ENCODE measurements around the gene ZNF652. TPM values are rescaled to one million over a fixed set of nuclear protein-coding genes. Genes with fewer than 3 reads are reported as not detected.
A peak's percentile ranks its signal among the peaks of the same experiment; 100 is the strongest.

Gene ZNF652
- total RNA-seq, 1 donor from 2014 or later, result 38.7 TPM

DNA sequence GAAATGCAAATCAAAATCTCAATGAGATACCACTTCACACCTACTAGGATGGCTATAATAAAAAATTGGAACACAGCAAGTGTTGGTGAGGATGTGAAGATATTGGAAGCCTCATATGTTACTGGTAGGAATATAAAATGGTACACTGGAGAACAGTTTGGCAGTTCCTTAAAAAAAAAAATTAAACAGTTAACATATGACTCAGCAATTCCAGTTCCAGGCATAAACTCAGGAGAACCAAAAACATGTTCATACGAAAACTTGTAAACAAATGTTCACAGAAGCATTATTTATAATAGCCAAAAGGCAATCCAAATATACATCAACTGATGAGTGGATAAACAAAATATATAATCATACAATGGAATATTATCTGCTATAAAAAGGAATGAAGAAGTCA, 28.2 kb downstream of the ZNF652 start:
- H3K9me3 Mint-ChIP-seq (ENCODE audit: unreplicated experiment), result no peaks in the 10 kb centered on the region
- H3K27ac Mint-ChIP-seq (ENCODE audit: unreplicated experiment), result peak overlapping the region; percentile 23
- no peak for DNase-seq (ENCODE audit: extremely low spot score, unreplicated experiment)
- no peaks in the 10 kb centered on the region for H3K27me3 Mint-ChIP-seq (ENCODE audit: unreplicated experiment)
- H3K36me3 Mint-ChIP-seq (ENCODE audit: unreplicated experiment), result no peaks in the 10 kb centered on the region
- no peak overlapping the region for H3K4me3 Mint-ChIP-seq (ENCODE audit: unreplicated experiment)
- TF ChIP-seq, protein P1, sequence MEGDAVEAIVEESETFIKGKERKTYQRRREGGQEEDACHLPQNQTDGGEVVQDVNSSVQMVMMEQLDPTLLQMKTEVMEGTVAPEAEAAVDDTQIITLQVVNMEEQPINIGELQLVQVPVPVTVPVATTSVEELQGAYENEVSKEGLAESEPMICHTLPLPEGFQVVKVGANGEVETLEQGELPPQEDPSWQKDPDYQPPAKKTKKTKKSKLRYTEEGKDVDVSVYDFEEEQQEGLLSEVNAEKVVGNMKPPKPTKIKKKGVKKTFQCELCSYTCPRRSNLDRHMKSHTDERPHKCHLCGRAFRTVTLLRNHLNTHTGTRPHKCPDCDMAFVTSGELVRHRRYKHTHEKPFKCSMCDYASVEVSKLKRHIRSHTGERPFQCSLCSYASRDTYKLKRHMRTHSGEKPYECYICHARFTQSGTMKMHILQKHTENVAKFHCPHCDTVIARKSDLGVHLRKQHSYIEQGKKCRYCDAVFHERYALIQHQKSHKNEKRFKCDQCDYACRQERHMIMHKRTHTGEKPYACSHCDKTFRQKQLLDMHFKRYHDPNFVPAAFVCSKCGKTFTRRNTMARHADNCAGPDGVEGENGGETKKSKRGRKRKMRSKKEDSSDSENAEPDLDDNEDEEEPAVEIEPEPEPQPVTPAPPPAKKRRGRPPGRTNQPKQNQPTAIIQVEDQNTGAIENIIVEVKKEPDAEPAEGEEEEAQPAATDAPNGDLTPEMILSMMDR (IDR thresholded peaks at IDR 0.05), result no peak
- H3K4me1 Mint-ChIP-seq (ENCODE audit: unreplicated experiment), result peaks cover 21% of the 10 kb centered on the region

DNA sequence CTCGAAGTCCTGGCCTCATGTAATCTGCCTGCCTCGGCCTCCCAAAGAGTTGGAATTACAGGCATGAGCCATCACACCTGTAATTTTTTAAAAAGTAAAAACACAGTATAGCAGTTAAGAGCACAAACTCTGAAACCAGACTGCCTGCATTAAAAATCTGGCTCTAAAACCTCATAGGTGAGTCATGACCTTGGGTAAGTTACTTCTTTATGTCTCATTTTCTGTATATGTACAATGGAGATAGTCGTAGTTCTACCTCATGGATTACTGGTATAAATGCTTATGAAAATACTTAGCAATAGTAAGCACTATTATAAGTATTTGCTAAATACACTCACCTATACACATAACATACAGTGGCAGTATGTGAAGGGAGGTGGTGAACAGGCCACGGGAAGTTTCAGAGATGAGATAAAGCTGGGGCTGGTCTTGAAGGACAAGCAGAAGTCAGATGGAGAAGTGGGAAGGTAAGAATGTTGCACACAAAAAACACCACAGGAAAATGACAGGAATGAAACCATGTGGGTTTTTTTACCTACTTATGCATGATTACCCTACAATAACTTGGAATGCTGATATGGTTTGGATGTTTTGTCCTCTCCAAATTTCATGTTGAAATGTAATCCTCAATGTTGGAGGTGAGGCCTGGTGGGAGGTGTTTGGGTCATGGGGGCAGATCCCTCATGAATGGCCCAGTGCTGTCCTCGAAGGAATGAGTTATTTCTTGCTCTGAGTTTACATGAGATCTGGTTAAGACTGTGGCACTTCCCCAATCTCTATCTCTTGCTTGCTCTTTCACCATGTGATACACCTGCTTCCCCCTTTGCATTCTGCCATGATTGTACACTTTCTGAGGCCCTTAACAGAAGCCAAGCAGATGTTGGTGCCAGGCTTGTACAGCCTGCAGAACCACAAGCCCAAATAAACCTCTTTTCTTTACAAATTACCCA, 33.9 kb downstream of the ZNF652 start:
- Mint-ChIP-seq H3K27me3 (ENCODE audit: unreplicated experiment) (no peaks in the 10 kb centered on the region), H3K36me3 (ENCODE audit: unreplicated experiment) (no peaks in the 10 kb centered on the region), H3K4me1 (ENCODE audit: unreplicated experiment) (peaks cover 3% of the 10 kb centered on the region), H3K9me3 (ENCODE audit: unreplicated experiment) (no peaks in the 10 kb centered on the region), H3K4me3 (ENCODE audit: unreplicated experiment) (no peak overlapping the region), H3K27ac (ENCODE audit: unreplicated experiment) (no peak overlapping the region)
- DNase-seq (ENCODE audit: extremely low spot score, unreplicated experiment), result no peak
- TF ChIP-seq, protein P1 (IDR thresholded peaks at IDR 0.05), result no peak

DNA sequence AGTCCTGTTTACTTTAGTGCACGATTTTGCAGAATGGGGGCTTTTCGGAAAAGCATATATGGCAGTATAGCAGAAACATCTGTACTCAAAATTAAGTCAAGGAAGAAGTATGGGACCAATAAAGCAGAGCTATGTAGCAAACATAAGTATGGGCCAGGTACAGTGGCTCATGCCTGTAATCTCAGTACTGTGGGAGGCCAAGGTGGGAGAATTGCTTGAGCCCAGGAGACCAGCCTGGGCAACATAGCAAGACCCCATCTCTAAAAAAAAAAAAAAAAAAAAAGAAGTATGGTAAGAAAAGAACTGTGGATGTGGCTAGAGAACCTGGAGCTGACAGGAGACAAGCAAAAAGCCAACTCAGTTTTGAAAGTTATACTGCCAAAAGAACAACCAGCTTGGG, 36.1 kb downstream of the ZNF652 start:
- Mint-ChIP-seq H3K4me3 (ENCODE audit: unreplicated experiment) (no peak overlapping the region), H3K4me1 (ENCODE audit: unreplicated experiment) (peaks cover 3% of the 10 kb centered on the region), H3K36me3 (ENCODE audit: unreplicated experiment) (no peaks in the 10 kb centered on the region), H3K9me3 (ENCODE audit: unreplicated experiment) (no peaks in the 10 kb centered on the region), H3K27ac (ENCODE audit: unreplicated experiment) (no peak overlapping the region), H3K27me3 (ENCODE audit: unreplicated experiment) (no peaks in the 10 kb centered on the region)
- no peak for DNase-seq (ENCODE audit: extremely low spot score, unreplicated experiment)
- TF ChIP-seq, protein P1 (IDR thresholded peaks at IDR 0.05), result no peak

DNA sequence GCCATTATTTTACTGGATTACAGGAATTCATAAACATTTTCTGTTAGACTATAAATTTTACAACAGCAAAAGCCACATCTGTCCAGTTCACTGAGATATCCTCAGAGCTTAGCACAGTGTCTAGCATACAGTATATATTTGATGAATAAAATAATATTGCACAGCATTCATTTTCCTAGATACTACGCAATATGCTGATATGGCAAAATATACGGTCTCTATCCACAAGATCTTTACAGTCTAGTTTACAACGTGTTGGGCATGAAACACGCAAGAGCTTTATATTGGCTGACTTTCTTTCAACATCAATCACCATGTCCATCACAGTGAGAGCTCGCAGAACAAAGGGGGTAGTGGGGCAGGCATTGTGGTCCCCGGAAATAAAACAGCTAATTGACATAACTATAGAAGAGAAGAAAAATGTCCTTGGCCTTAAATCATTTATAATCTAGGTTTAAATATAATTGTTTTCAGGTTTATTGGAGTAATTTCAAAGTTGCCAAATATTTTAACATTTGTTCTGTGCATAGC, 43.5 kb downstream of the ZNF652 start:
- DNase-seq (ENCODE audit: extremely low spot score, unreplicated experiment), result no peak
- peaks cover 6% of the 10 kb centered on the region for H3K36me3 Mint-ChIP-seq (ENCODE audit: unreplicated experiment)
- H3K27ac Mint-ChIP-seq (ENCODE audit: unreplicated experiment), result no peak overlapping the region
- H3K4me1 Mint-ChIP-seq (ENCODE audit: unreplicated experiment), result peaks cover 17% of the 10 kb centered on the region
- H3K27me3 Mint-ChIP-seq (ENCODE audit: unreplicated experiment), result no peaks in the 10 kb centered on the region
- H3K9me3 Mint-ChIP-seq (ENCODE audit: unreplicated experiment), result no peaks in the 10 kb centered on the region
- TF ChIP-seq, protein P1 (IDR thresholded peaks at IDR 0.05), result no peak
- H3K4me3 Mint-ChIP-seq (ENCODE audit: unreplicated experiment), result no peak overlapping the region

All from osteocyte (in vitro differentiated cells).